Muscle of arm (tissue), 12 donors: ENCODE results near the gene GNL3. TPM values are rescaled to one million over a fixed set of nuclear protein-coding genes. Genes with fewer than 3 reads are reported as not detected.
A peak's percentile ranks its signal among the peaks of the same experiment; 100 is the strongest.
"Not testable (repeated sequence)": the region's sequence is repeated elsewhere in the genome, so short reads cannot be mapped to it uniquely, and the experiment has no call there.

Experiments
- DNase-seq: peaks from one replicate; pipeline ENCODE4 v3.0.0-alpha.2; 2013
- polyA plus RNA-seq, 12 donors: library from polyadenylated mRNA; unstranded; fragments of 120-200 nt; gene quantifications; one replicate each; pipeline ENCODE4 v1.2.1, GENCODE V29; 2013; ENCODE audit not compliant: insufficient read length in 12 of 12

The GNL3 gene
- polyA plus RNA-seq, 12 donors: 65.3 to 150 (median 96.6) TPM; not detected in 1

GRCh38 chr3:52714335-52715302 lies 28.8 kb downstream of the GNL3 start:
- no peak for DNase-seq

- DNase-seq: no peak
Observed at GRCh38 chr3:52715714-52716305, 30.0 kb downstream of the GNL3 start.

GRCh38 chr3:52719618-52720017 lies 33.8 kb downstream of the GNL3 start:
- no peak for DNase-seq

GRCh38 chr3:52721002-52721729 lies 35.3 kb downstream of the GNL3 start:
- DNase-seq: no peak

GRCh38 chr3:52721730-52722008 lies 35.8 kb downstream of the GNL3 start:
- DNase-seq: no peak

- DNase-seq: no peak
Observed at GRCh38 chr3:52722491-52722890, 36.7 kb downstream of the GNL3 start.

- DNase-seq: no peak
Observed at GRCh38 chr3:52723935-52724334, 38.1 kb downstream of the GNL3 start.

GRCh38 chr3:52724511-52724910 lies 38.7 kb downstream of the GNL3 start:
- DNase-seq: no peak

GRCh38 chr3:52728753-52729152 lies 42.9 kb downstream of the GNL3 start:
- DNase-seq: not testable (repeated sequence)

- DNase-seq: no peak
Observed at GRCh38 chr3:52730681-52731080, 44.8 kb downstream of the GNL3 start.

- no peak for DNase-seq
Observed at GRCh38 chr3:52731590-52731989, 45.8 kb downstream of the GNL3 start.

- DNase-seq: no peak
Observed at GRCh38 chr3:52733256-52733891, 47.5 kb downstream of the GNL3 start.

- DNase-seq: no peak
Observed at GRCh38 chr3:52739730-52740129, 53.9 kb downstream of the GNL3 start.

- DNase-seq: peak; percentile 17
Observed at GRCh38 chr3:52742418-52743041, 56.7 kb downstream of the GNL3 start.

- DNase-seq: no peak
Observed at GRCh38 chr3:52743152-52743551, 57.3 kb downstream of the GNL3 start.

GRCh38 chr3:52743721-52744120 lies 57.9 kb downstream of the GNL3 start:
- no peak for DNase-seq

Other genes with a start within 250 kb of the GNL3 start
- 10 to 100 TPM in 11 of 12 donors, not detected in 1; 10.2 to 16.1 (median 12.5) TPM for gene SEMA3G, start 240.9 kb upstream of the GNL3 start, polyA plus RNA-seq
- gene TNNC1, start 232.0 kb upstream of the GNL3 start, polyA plus RNA-seq: 1,000 to 10,000 TPM in 2 of 12 donors, 100 to 1,000 TPM in 10; 327 to 1,063 (median 707) TPM
- gene NISCH, start 230.4 kb upstream of the GNL3 start, polyA plus RNA-seq: 100 to 1,000 TPM in 1 of 12 donors, 10 to 100 TPM in 10, not detected in 1; 50.6 to 137 (median 62.0) TPM
- 10 to 100 TPM in 11 of 12 donors, not detected in 1; 29.2 to 55.4 (median 39.2) TPM for gene STAB1, start 190.7 kb upstream of the GNL3 start, polyA plus RNA-seq
- gene NT5DC2, start 152.2 kb upstream of the GNL3 start, polyA plus RNA-seq: 100 to 1,000 TPM in 3 of 12 donors, 10 to 100 TPM in 8, not detected in 1; 31.8 to 163 (median 82.8) TPM
- gene UQCC5, start 149.4 kb upstream of the GNL3 start, polyA plus RNA-seq: 10 to 100 TPM in 6 of 12 donors, 1 to 10 TPM in 5, not detected in 1; 7.2 to 18.2 (median 10.7) TPM
- gene PBRM1, start 119 bp upstream of the GNL3 start, polyA plus RNA-seq: 10 to 100 TPM in 11 of 12 donors, not detected in 1; 30.0 to 58.2 (median 51.9) TPM
- gene GLT8D1, start 19.8 kb downstream of the GNL3 start, polyA plus RNA-seq: 100 to 1,000 TPM in 3 of 12 donors, 10 to 100 TPM in 8, not detected in 1; 70.9 to 118 (median 81.5) TPM
- 100 to 1,000 TPM in 2 of 12 donors, 10 to 100 TPM in 9, not detected in 1; 75.6 to 111 (median 89.1) TPM for gene SPCS1, start 20.1 kb downstream of the GNL3 start, polyA plus RNA-seq
- 10 to 100 TPM in 8 of 12 donors, 1 to 10 TPM in 3, not detected in 1; 8.7 to 17.8 (median 11.3) TPM for gene NEK4, start 84.9 kb downstream of the GNL3 start, polyA plus RNA-seq
- gene ITIH1, start 91.6 kb downstream of the GNL3 start, polyA plus RNA-seq: 1 to 10 TPM in 2 of 12 donors, under 1 TPM in 3, not detected in 7; 0.34 to 5.0 (median 0.47) TPM
- 1 to 10 TPM in 9 of 12 donors, under 1 TPM in 1, not detected in 2; 0.31 to 3.8 (median 1.7) TPM for gene ITIH3, start 108.8 kb downstream of the GNL3 start, polyA plus RNA-seq
- gene ITIH4, start 144.6 kb downstream of the GNL3 start, polyA plus RNA-seq: 10 to 100 TPM in 9 of 12 donors, 1 to 10 TPM in 2, not detected in 1; 8.0 to 42.4 (median 29.6) TPM
- gene MUSTN1, start 149.0 kb downstream of the GNL3 start, polyA plus RNA-seq: 100 to 1,000 TPM in 7 of 12 donors, 10 to 100 TPM in 4, not detected in 1; 49.5 to 199 (median 120) TPM
- gene STIMATE, start 211.5 kb downstream of the GNL3 start, polyA plus RNA-seq: 10 to 100 TPM in 3 of 12 donors, 1 to 10 TPM in 8, not detected in 1; 6.2 to 19.1 (median 8.3) TPM